IMR-90 (cell line): ENCODE measurements around the gene OST4. TPM values are rescaled to one million over a fixed set of nuclear protein-coding genes. Genes with fewer than 3 reads are reported as not detected.
A peak's percentile ranks its signal among the peaks of the same experiment; 100 is the strongest.

ENCODE experiments used
- ATAC-seq: fragments of 200-7000 bp; cut with Tn5 transposase; 2 replicates; pipeline ENCODE4 v1.9.1; 2020; ENCODE audit warnings: low read depth, mild to moderate bottlenecking, moderate library complexity
- BruUV-seq: library from RNA; stranded (reverse); fragments of 400-500 nt; replicated peaks from 2 replicates; lab custom pipeline; 2021; lab: Mats Ljungman, UMichigan
- CTCF ChIA-PET: fragments of 300-600 bp; formaldehyde crosslinking; extraction: SDS; loops from one replicate; lab custom pipeline; 2021; ENCODE audit warnings: antibody characterized with exemption; lab: Yijun Ruan, JAX
- POLR2A ChIA-PET: fragments of 300-600 bp; sonication (Branson Sonifier 250); formaldehyde crosslinking; loops from one replicate; lab custom pipeline; 2022; ENCODE audit warnings: antibody characterized with exemption; ENCODE audit not compliant: unreplicated experiment; lab: Charles Lee
- DNase-seq: peaks from one replicate; pipeline ENCODE4 v3.0.0; 2013
- H2AFZ ChIP-seq: replicated peaks from 2 replicates; pipeline ENCODE3; 2013; ENCODE audit warnings: low read length, mild to moderate bottlenecking; ENCODE audit not compliant: poor library complexity
- H2AK5ac ChIP-seq: 2 replicates; pipeline ENCODE4 v1.6.1; 2013; ENCODE audit warnings: low read depth, low read length, inconsistent platforms
- H2AK9ac ChIP-seq: replicated peaks from 2 replicates; pipeline ENCODE3; 2013; ENCODE audit warnings: mild to moderate bottlenecking, low read depth, low read length, moderate library complexity; ENCODE audit not compliant: poor library complexity
- H2BK120ac ChIP-seq: 2 replicates; pipeline ENCODE4 v1.6.1; 2013; ENCODE audit warnings: low read depth, low read length, inconsistent platforms
- H2BK15ac ChIP-seq: 3 replicates; pipeline ENCODE4 v1.6.1; 2013; ENCODE audit warnings: low read depth, low read length, inconsistent platforms
- H2BK20ac ChIP-seq: 2 replicates; pipeline ENCODE4 v1.6.1; 2013; ENCODE audit warnings: low read depth, mild to moderate bottlenecking, inconsistent platforms, low read length, moderate library complexity
- H2BK5ac ChIP-seq: 2 replicates; pipeline ENCODE4 v1.6.1; 2013; ENCODE audit warnings: mild to moderate bottlenecking, low read depth, low read length, inconsistent platforms; ENCODE audit not compliant: poor library complexity, severe bottlenecking
- H3K14ac ChIP-seq: replicated peaks from 2 replicates; pipeline ENCODE4 v1.6.1; 2013; ENCODE audit warnings: low read depth, low read length, inconsistent platforms
- H3K18ac ChIP-seq: 2 replicates; pipeline ENCODE4 v1.6.1; 2013; ENCODE audit warnings: low read depth, low read length, control low read depth
- H3K23ac ChIP-seq: 2 replicates; pipeline ENCODE4 v1.6.1; 2013; ENCODE audit warnings: low read depth, low read length, inconsistent platforms
- H3K27ac ChIP-seq: 2 replicates; pipeline ENCODE4 v1.5.1; 2013; ENCODE audit warnings: mild to moderate bottlenecking, control low read depth, low read length; ENCODE audit not compliant: insufficient read depth
- H3K27me3 ChIP-seq: 2 replicates; pipeline ENCODE4 v1.6.1; 2013; ENCODE audit warnings: low read length; ENCODE audit not compliant: control insufficient read depth, insufficient read depth
- H3K36me3 ChIP-seq: 2 replicates; pipeline ENCODE4 v1.6.1; 2013; ENCODE audit warnings: low read length, mixed read lengths; ENCODE audit not compliant: control insufficient read depth, insufficient read depth
- H3K4ac ChIP-seq: 2 replicates; pipeline ENCODE4 v1.6.1; 2013; ENCODE audit warnings: low read depth, low read length, inconsistent platforms
- H3K4me1 ChIP-seq: 2 replicates; pipeline ENCODE4 v1.6.1; 2013; ENCODE audit warnings: low read length, mixed read lengths; ENCODE audit not compliant: control insufficient read depth, insufficient read depth
- H3K4me2 ChIP-seq: 2 replicates; pipeline ENCODE4 v1.6.1; 2013; ENCODE audit warnings: low read depth, mild to moderate bottlenecking, control low read depth, low read length, moderate library complexity
- H3K4me3 ChIP-seq: 2 replicates; pipeline ENCODE4 v1.5.1; 2013; ENCODE audit warnings: low read depth, mild to moderate bottlenecking, control low read depth, low read length, moderate library complexity; ENCODE audit not compliant: insufficient read depth
- H3K56ac ChIP-seq: 2 replicates; pipeline ENCODE4 v1.6.1; 2013; ENCODE audit warnings: low read length, inconsistent platforms; ENCODE audit not compliant: insufficient read depth; ENCODE audit errors: extremely low read depth
- H3K79me1 ChIP-seq, 2 experiments: 2 replicates each; pipeline ENCODE4 v1.6.1; 2013; ENCODE audit warnings: low read length in 2 of 2, inconsistent platforms in 1 of 2, low read depth in 1 of 2
- H3K9ac ChIP-seq: 2 replicates; pipeline ENCODE4 v1.6.1; 2013; ENCODE audit warnings: low read depth, low read length, control low read depth
- H3K9me1 ChIP-seq: 2 replicates; pipeline ENCODE4 v1.6.1; 2013; ENCODE audit warnings: low read length, inconsistent platforms; ENCODE audit not compliant: insufficient read depth
- H3K9me3 ChIP-seq: 2 replicates; pipeline ENCODE4 v1.6.1; 2013; ENCODE audit warnings: low read length; ENCODE audit not compliant: control insufficient read depth, insufficient read depth
- H4K20me1 ChIP-seq: 2 replicates; pipeline ENCODE4 v1.6.1; 2013; ENCODE audit warnings: low read length, inconsistent platforms; ENCODE audit not compliant: insufficient read depth
- H4K5ac ChIP-seq: 2 replicates; pipeline ENCODE4 v1.6.1; 2013; ENCODE audit warnings: mild to moderate bottlenecking, low read depth, low read length, control low read depth
- H4K8ac ChIP-seq, 2 experiments: 2 replicates each; pipeline ENCODE4 v1.6.1; 2013; ENCODE audit warnings: low read depth in 2 of 2, low read length in 2 of 2, control low read depth in 1 of 2, inconsistent platforms in 1 of 2
- H4K91ac ChIP-seq: 2 replicates; pipeline ENCODE4 v1.6.1; 2013; ENCODE audit warnings: low read depth, low read length, inconsistent platforms; ENCODE audit not compliant: insufficient read depth
- CEBPB ChIP-seq: IDR thresholded peaks from 2 replicates; pipeline ENCODE4 v1.6.1; 2012; ENCODE audit warnings: low read depth, low read length, improper control_type of control experiment
- CHD1 ChIP-seq: IDR thresholded peaks from 2 replicates; pipeline ENCODE4 v1.6.1; 2012; ENCODE audit warnings: low read depth, low read length, improper control_type of control experiment
- CTCF ChIP-seq: conservative IDR thresholded peaks from 2 replicates; pipeline ENCODE4 v1.5.1; 2012; ENCODE audit warnings: mild to moderate bottlenecking, low read depth, low read length, improper control_type of control experiment
- ELK1 ChIP-seq: fragments of 150-350 bp; IDR thresholded peaks from 2 replicates; pipeline ENCODE4 v1.6.1; 2016; ENCODE audit warnings: low read depth, mild to moderate bottlenecking, low read length, moderate library complexity, borderline replicate concordance
- FOS ChIP-seq: fragments of 150-350 bp; IDR thresholded peaks from 2 replicates; pipeline ENCODE4 v1.6.1; 2016; ENCODE audit warnings: low read depth, low read length
- MAFK ChIP-seq: IDR thresholded peaks from 2 replicates; pipeline ENCODE4 v1.6.1; 2012; ENCODE audit warnings: low read depth, low read length, improper control_type of control experiment
- MXI1 ChIP-seq: IDR thresholded peaks from 2 replicates; pipeline ENCODE4 v1.6.1; 2012; ENCODE audit warnings: low read depth, mild to moderate bottlenecking, low read length, moderate library complexity, borderline replicate concordance
- NFE2L2 ChIP-seq: fragments of 150-350 bp; IDR thresholded peaks from 2 replicates; pipeline ENCODE4 v1.6.1; 2016; ENCODE audit warnings: low read depth, mild to moderate bottlenecking, low read length
- POLR2A ChIP-seq: IDR thresholded peaks from 2 replicates; pipeline ENCODE4 v1.6.1; 2012; ENCODE audit warnings: mild to moderate bottlenecking, low read depth, low read length
- RCOR1 ChIP-seq: IDR thresholded peaks from 2 replicates; pipeline ENCODE4 v1.6.1; 2012; ENCODE audit warnings: mild to moderate bottlenecking, low read length, improper control_type of control experiment; ENCODE audit not compliant: insufficient replicate concordance
- RFX5 ChIP-seq: IDR thresholded peaks from 2 replicates; pipeline ENCODE4 v1.8.0; 2012; ENCODE audit warnings: low read depth, mild to moderate bottlenecking, low read length, moderate library complexity
- SMC3 ChIP-seq: fragments of 150-350 bp; IDR thresholded peaks from 2 replicates; pipeline ENCODE4 v1.6.1; 2016; ENCODE audit warnings: low read depth, mild to moderate bottlenecking, antibody characterized with exemption, low read length, moderate library complexity
- USF2 ChIP-seq: fragments of 150-350 bp; IDR thresholded peaks from 2 replicates; pipeline ENCODE4 v1.6.1; 2017; ENCODE audit warnings: mild to moderate bottlenecking, antibody characterized with exemption, low read length, low read depth
- WGBS, 2 experiments: methylation state at CpG; one replicate each; pipeline versions ENCODE4 v1.1.5 to v1.1.7; 2013; ENCODE audit warnings: missing lambda C conversion rate in 2 of 2; ENCODE audit not compliant: insufficient read length in 1 of 2; ENCODE audit errors: extremely low coverage in 2 of 2; 5-methylcytosine and 5-hydroxymethylcytosine counted together
- dilution Hi-C: fragments of 300-500 bp; cut with HindIII; formaldehyde crosslinking; loops from one replicate; pipeline ENCODE4 v1.14.3; 2018; ENCODE audit warnings: low sequenced_read_pairs; ENCODE audit not compliant: unreplicated experiment
- in situ Hi-C: fragments of 300-500 bp; cut with MboI; formaldehyde crosslinking; loops from 3 replicates; pipeline ENCODE4 v1.14.3; 2019; ENCODE audit warnings: low sequenced_read_pairs, inconsistent platforms, mixed read lengths
- intact Hi-C: fragments of 100-400 bp; cut with micrococcal nuclease; formaldehyde crosslinking; loops from 2 replicates; pipeline ENCODE4 v1.10.0; 2022
- polyA plus RNA-seq, 3 experiments: library from polyadenylated mRNA; depleted of rRNA; stranded (reverse); fragments of >200 nt; gene quantifications; 2 replicates each; pipeline ENCODE4 v1.2.3, GENCODE V29; 2012; ENCODE audit warnings: low replicate concordance in 1 of 3
- total RNA-seq: library from RNA; depleted of rRNA; stranded (reverse); fragments of >200 nt; gene quantifications from 2 replicates; pipeline ENCODE4 v1.2.3, GENCODE V29; 2012

Gene OST4
- total and polyA plus RNA-seq, 2 of the 4 experiments (the other 2 are of a cell fraction), result 386 to 806 TPM

- dilution Hi-C loops, result no loop called here
- peaks cover 6% of the 10 kb centered on the region for H3K4me1 ChIP-seq
- no peak within 1 kb of the TSS for H2BK20ac ChIP-seq
- peak within 1 kb of the TSS; percentile 63 for H3K4ac ChIP-seq
- DNase-seq (no peak), ATAC-seq (peak; percentile 4)
- H3K18ac ChIP-seq, result no peak within 1 kb of the TSS
- H4K8ac ChIP-seq, result peak within 1 kb of the TSS; percentile 55 to 76; a peak in 2 of 4 replicates
- peak within 1 kb of the TSS; percentile 99 for H3K4me2 ChIP-seq
- peak within 1 kb of the TSS; percentile 64 for H3K27ac ChIP-seq
- H2AK5ac ChIP-seq, result peak within 1 kb of the TSS; percentile 51
- peak within 1 kb of the TSS; percentile 58 for H4K91ac ChIP-seq
- 3% methylated on average over 27 of the region's 54 CpGs; no CpG with 5 or more reads in 1 of the 2 experiments for WGBS, 2 experiments
- H2AK9ac ChIP-seq, result peak within 1 kb of the TSS; percentile 91
- H3K79me1 ChIP-seq, result peaks cover 0 to 20% of the 10 kb centered on the region in 2 experiments; a peak in 2 of 4 replicates
- H3K56ac ChIP-seq, result no peak within 1 kb of the TSS
- BruUV-seq, result no TSS peak
- in situ Hi-C loops, result no loop called here
- H4K20me1 ChIP-seq, result peaks cover 1% of the 10 kb centered on the region; the same call in 1 of the 2 replicates
- H3K27me3 ChIP-seq, result no peaks in the 10 kb centered on the region
- H3K9ac ChIP-seq, result peak within 1 kb of the TSS; percentile 65
- intact Hi-C loops, result loop anchor here (1.0 to 5.0 kb wide), 2 partner anchors 37 to 240 kb away; partner anchors contain the start of gene DPYSL5
- peak within 1 kb of the TSS; percentile 86 for H2AFZ ChIP-seq
- 0 out of 2 replicates have a peak within 1 kb of the TSS, but pooled peaks have one; percentile 11 for H3K14ac ChIP-seq
- peaks cover 17% of the 10 kb centered on the region; the same call in 1 of the 2 replicates for H3K36me3 ChIP-seq
- H3K9me3 ChIP-seq, result no peaks in the 10 kb centered on the region
- no peak within 1 kb of the TSS for H2BK15ac ChIP-seq
- H3K23ac ChIP-seq, result 0 out of 2 replicates have a peak within 1 kb of the TSS, but pooled peaks have one; percentile 17
- peak within 1 kb of the TSS; percentile 36 for H2BK5ac ChIP-seq
- peak within 1 kb of the TSS; percentile 58 for H3K4me3 ChIP-seq
- H3K9me1 ChIP-seq, result no peaks in the 10 kb centered on the region; the same call in 1 of the 2 replicates
- CTCF ChIA-PET, result interaction anchor here (0.6 to 0.7 kb wide), 2 partner anchors 89 to 212 kb away, joined by 3 read pairs; no protein-coding TSS in a partner anchor
- no peak within 1 kb of the TSS for H2BK120ac ChIP-seq
- POLR2A ChIA-PET, result no interaction called here
- no peak within 1 kb of the TSS for H4K5ac ChIP-seq
- TF ChIP-seq RFX5 (no peak), CHD1 (no peak), FOS (no peak), ELK1 (no peak), SMC3 (no peak), USF2 (no peak), CEBPB (no peak), MAFK (no peak), RCOR1 (no peak), POLR2A (no peak), NFE2L2 (no peak), CTCF (no peak), MXI1 (no peak)
These were observed 15.5 kb upstream of the OST4 start, which contains the start of gene KHK for GRCh38 chr2:27086724-27087593. TSS of gene KHK (plus strand) at chr2:27086772. CDS start at chr2:27087260, 488 bp downstream.
